ENCODE measurements around the gene TGM2.

- TF ChIP-seq CTCF (IDR thresholded peaks at IDR 0.05), result no peak
- TF ChIP-seq POLR2A (IDR thresholded peaks at IDR 0.05), result no peak
Measured at GRCh38 chr20:38205001-38205400, 39.9 kb upstream of the TGM2 start.

All from esophagus squamous epithelium (tissue), 4 donors.